Stimulated activated CD4-positive, alpha-beta T cell treated with anti-CD3 and anti-CD28 coated beads, Interleukin-12 subunit alpha, Interleukin-12 subunit beta, amount 100 ng/mL, for 24 hours (primary cell): ENCODE measurements around the gene RBM20.
"Not testable (repeated sequence)": the region's sequence is repeated elsewhere in the genome, so short reads cannot be mapped to it uniquely, and the experiment has no call there.

Experiments
- DNase-seq, 2 experiments: peaks; one replicate each; pipeline ENCODE4 v3.0.0-alpha.2; 2020; ENCODE audit warnings: low read depth in 2 of 2

RBM20 gene

GRCh38 chr10:110648692-110649346, 4.7 kb downstream of the RBM20 start:
- no peak for DNase-seq

DNA sequence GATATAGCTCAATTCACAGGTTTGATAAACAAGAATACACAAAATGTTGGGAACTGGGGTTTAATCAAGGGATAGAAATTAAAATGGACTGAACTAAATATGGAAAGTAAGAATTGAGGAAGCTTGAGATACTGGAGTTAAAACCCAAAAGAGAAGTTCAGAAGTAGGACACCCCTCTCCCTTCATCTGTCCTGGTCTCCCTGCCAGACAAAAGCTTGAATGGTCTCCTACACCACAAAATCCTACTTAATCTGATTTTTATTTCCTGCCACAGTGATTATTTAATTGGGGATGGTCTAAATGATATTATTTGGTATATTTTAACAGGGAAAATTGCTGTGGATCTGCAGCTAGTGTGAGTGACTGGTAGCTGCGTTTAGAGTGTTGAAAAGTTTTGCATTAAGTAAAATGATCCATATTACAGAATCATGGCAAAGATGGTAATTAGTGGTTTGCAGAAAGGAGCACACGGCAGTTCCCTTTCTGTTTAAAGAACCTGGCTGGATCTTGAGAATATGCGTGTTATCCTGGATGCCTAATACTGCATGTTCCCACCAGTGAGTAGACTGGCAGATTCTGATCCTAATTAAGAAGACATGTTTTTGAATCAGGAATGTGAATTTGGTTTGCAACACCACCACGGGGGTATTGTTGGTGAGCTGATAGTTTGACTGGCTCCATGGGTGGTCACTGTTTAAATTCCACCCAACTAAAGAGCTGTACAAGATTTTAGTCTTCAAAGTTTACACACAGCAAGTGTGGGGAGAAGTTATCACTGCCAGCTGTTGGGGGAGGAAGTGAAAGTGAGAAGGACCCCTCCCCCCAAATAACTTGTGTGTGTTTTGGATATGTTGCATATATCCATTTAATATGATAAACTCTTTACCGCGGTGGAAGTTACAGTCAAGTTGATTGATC, 5.5 kb downstream of the RBM20 start:
- no peak for DNase-seq

GRCh38 chr10:110650265-110650668, 6.1 kb downstream of the RBM20 start:
- DNase-seq = no peak

GRCh38 chr10:110651044-110651958, 7.2 kb downstream of the RBM20 start:
- no peak for DNase-seq

GRCh38 chr10:110652475-110653118, 8.5 kb downstream of the RBM20 start:
- no peak for DNase-seq

DNA sequence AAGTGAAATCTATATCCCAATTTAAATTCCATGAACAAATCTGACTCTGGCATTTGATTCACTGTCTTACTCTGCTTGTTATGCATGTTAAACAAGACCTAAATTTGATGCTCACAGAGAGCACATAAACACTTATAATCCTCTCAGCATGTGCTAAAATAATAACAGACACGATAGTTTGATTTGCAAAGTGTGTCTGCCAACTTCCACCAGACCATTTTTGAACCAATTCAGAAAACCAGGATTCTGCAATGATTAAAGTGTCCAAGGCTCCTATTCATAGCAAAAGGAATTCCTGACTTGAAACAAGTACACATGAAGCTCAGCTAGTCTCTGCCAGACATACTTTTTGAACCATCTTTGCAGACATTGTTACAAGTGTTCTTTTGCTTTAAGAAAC, 11.2 kb downstream of the RBM20 start:
- no peak for DNase-seq

DNA sequence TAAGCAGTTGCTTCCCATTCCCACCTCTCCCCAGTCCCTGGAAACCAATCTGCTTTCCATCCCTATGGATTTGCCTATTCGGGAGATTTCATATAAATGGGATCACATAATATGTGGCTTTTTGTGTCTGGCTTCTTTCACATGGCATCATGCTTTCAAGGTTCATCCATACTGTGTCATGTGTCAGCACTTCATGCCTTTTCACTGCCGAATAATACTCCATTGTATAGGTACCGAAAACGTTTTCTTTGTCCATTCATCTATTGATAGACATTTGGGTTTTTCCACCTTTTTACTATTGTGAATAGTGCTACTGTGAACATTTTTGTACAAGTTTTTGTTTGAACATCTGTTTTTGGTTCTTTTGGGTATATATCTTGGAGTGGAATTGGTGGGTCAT, 12.5 kb downstream of the RBM20 start:
- no peak for DNase-seq

DNA sequence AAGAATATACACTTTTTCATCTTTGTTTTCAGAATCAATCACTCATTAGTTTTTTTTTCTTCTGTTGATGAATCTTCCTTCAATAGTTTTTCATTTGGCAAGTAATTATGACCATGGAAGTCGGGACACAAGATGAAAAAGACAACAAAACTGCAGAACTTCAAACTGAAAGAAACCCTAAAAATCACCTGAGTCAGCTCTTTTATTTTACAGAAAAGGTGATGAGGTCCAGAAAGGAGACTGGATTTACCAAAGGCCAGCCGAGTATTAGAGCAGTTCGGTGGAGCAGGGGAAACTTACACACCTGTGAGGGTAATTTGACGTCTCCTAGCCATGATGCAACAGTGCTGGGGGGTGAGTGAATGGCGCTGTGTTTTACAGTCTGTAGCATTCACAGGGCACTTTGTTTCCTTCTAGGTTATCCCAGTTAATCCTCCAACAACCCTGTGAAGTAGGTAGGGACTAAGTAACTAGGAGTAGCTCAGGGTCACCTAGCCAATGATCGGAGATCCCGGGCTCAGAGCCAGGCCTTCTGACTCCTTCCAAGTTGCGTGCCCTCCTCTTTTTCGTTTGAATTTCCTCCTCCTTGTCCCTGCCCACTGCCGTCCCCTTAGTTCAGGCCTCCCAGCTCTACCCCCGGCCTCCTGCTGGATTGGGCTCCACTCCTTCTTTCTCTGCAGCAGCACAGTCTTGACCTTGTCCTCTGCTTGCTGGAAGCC, 14.0 kb downstream of the RBM20 start:
- no peak for DNase-seq

GRCh38 chr10:110659558-110659957, 15.4 kb downstream of the RBM20 start:
- DNase-seq = no peak

DNA sequence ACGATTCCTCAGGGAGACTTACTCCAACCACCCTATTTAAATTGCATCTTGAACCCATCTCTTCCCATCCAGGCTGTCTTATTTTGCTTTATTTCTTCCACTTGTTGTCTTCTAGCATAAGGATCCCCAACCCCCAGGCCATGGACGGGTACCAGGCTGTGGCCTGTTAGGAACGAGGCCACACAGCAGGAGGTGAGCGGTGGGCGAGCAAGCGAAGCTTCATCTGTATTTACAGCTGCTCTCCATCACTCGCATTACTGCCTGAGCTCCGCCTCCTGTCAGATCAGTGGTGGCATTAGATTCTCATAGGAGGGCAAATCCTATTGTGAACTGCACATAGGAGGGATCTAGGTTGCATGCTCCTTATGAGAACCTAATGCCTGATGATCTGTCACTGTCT, 16.2 kb downstream of the RBM20 start:
- not testable (repeated sequence) for DNase-seq

- no peak for DNase-seq
Observed at GRCh38 chr10:110661292-110661691, 17.2 kb downstream of the RBM20 start.

- no peak for DNase-seq
Observed at GRCh38 chr10:110664483-110665420, 20.6 kb downstream of the RBM20 start.

- not testable (repeated sequence) for DNase-seq
Observed at GRCh38 chr10:110666259-110666658, 22.1 kb downstream of the RBM20 start.

DNA sequence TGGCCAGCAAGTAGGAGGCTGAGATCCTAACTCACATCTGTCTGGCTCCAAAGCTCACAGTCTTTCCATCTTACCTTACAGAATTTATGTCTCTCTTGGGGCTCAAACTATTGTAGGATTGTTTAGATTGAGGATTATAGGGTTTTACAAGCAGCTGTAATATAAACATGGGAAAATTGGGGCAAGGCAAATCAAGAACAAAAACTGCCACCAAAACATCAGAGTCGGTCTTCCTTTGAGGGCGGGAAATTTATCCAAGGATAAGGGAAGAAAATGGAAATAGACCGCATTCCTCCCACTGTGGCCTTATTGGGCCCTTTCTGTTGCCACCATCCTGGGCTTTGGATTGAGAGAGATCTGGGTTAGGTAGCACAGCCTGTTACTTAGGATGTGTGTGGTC, 22.5 kb downstream of the RBM20 start:
- no peak for DNase-seq

GRCh38 chr10:110667620-110668343, 23.6 kb downstream of the RBM20 start:
- no peak for DNase-seq

GRCh38 chr10:110668443-110668842, 24.3 kb downstream of the RBM20 start:
- no peak for DNase-seq

- DNase-seq = no peak
Observed at GRCh38 chr10:110670335-110670734, 26.2 kb downstream of the RBM20 start.

DNA sequence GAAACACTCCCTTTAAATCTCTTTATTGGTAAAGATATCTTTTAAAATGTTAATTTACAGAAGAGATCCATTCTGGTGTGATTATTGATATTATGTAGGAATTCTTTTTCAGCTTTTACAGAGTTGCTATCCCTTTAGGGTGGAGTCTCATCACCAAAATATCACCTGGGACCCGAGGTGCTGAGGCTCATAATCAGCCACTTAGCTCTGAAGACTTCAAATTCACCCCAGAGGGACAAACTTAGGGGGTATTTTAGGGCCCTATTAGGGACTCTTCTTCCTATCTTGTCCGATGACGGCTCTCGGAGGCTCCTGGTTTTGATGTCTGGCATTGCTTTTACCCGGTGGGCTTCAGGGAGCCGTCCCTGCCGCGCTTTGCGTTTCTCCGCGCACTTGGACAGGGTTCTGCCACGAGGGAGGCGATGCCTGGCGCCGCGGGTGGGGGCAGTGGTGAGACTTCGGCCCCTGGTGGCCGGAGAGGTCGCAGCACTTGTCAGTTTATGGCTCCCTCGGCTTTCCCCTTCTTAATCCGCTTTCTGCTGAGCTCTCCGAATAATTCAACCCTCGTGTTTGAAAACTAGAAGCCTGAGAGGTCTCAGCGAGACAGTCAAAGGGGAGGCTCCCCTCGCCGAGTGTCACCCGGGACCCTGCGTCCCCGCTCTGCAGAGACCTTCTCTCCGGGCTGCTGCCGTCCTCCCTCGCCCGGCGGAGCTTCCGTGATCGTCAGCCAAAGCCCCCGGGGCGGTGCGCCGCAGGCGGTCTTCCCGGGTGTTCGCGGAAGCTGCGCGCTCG, 27.8 kb downstream of the RBM20 start:
- DNase-seq = peak; percentile 44 to 77
